H1 (cell line): ENCODE results near the gene BTN1A1. TPM values are rescaled to one million over a fixed set of nuclear protein-coding genes. Genes with fewer than 3 reads are reported as not detected.

Source experiments
- ATF3 ChIP-seq: IDR thresholded peaks from 2 replicates; pipeline ENCODE4 v1.6.1; 2011; ENCODE audit warnings: low read depth, mild to moderate bottlenecking, low read length; ENCODE audit not compliant: insufficient read depth
- RNF2 ChIP-seq: fragments of 200-900, 300-1000 bp; sonication (generic); IDR thresholded peaks from 2 replicates; pipeline ENCODE4 v1.7.1; 2016; ENCODE audit warnings: borderline replicate concordance, low read depth, mild to moderate bottlenecking, antibody characterized with exemption, low read length; ENCODE audit not compliant: poor library complexity, severe bottlenecking; ENCODE audit errors: missing control alignments
- SP2 ChIP-seq: IDR thresholded peaks from 2 replicates; pipeline ENCODE4 v1.6.1; 2012; ENCODE audit warnings: mild to moderate bottlenecking, low read length, inconsistent platforms
- TBP ChIP-seq: IDR thresholded peaks from 2 replicates; pipeline ENCODE4 v1.6.1; 2011; ENCODE audit warnings: low read depth, low read length, improper control_type of control experiment
- polyA plus RNA-seq, 7 experiments: library from polyadenylated mRNA; depleted of rRNA in 3 of 7; stranded (reverse) in 5 of 7; unstranded in 2 of 7; fragments of >200 nt in 5 of 7; fragments of 200-250 nt in 2 of 7; gene quantifications; 1 replicate in 5 of 7; 2 replicates in 1 of 7; 4 replicates in 1 of 7; pipeline versions ENCODE4 v1.2.1 to v1.2.3, GENCODE V29; 2011 to 2013; ENCODE audit warnings: missing spikeins in 2 of 7, mixed read lengths in 2 of 7
- total RNA-seq: library from RNA; stranded (reverse); fragmentation: NEBNext Ultra II Directional; extraction: Animal tissue kit (Norgen Biotek cat#: 25700); gene quantifications from 2 replicates; pipeline ENCODE4 v1.2.1, GENCODE V29; 2021
- TF ChIP-seq, protein P1 (sequence below): IDR thresholded peaks from 2 replicates; pipeline ENCODE4 v1.6.1; 2012; ENCODE audit warnings: low read length, inconsistent platforms
- TF ChIP-seq, protein P2 (sequence below): IDR thresholded peaks from 2 replicates; pipeline ENCODE4 v1.6.1; 2012; ENCODE audit warnings: inconsistent platforms

BTN1A1 gene
- total and polyA plus RNA-seq, 2 of the 8 experiments (the other 6 are each of a cell fraction or from before 2014, with no cell fraction given), result 0.28 to 0.35 TPM

- TF ChIP-seq, protein P1, sequence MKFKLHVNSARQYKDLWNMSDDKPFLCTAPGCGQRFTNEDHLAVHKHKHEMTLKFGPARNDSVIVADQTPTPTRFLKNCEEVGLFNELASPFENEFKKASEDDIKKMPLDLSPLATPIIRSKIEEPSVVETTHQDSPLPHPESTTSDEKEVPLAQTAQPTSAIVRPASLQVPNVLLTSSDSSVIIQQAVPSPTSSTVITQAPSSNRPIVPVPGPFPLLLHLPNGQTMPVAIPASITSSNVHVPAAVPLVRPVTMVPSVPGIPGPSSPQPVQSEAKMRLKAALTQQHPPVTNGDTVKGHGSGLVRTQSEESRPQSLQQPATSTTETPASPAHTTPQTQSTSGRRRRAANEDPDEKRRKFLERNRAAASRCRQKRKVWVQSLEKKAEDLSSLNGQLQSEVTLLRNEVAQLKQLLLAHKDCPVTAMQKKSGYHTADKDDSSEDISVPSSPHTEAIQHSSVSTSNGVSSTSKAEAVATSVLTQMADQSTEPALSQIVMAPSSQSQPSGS, result no peak
- TF ChIP-seq ATF3, result no peak
- TF ChIP-seq TBP, result peak; percentile 33; the same call in 1 of the 2 replicates
- TF ChIP-seq, protein P2, sequence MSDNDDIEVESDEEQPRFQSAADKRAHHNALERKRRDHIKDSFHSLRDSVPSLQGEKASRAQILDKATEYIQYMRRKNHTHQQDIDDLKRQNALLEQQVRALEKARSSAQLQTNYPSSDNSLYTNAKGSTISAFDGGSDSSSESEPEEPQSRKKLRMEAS, result peak; percentile 99
- TF ChIP-seq RNF2, result peak; percentile 69
- no peak for TF ChIP-seq SP2
These were observed 1.4 kb downstream of the BTN1A1 start (continued) for GRCh38 chr6:26501482-26501986.
